ENCODE results near the gene IL4R. TPM values are rescaled to one million over a fixed set of nuclear protein-coding genes. Genes with fewer than 3 reads are reported as not detected.
A peak's percentile ranks its signal among the peaks of the same experiment; 100 is the strongest.
"Not testable (repeated sequence)": the region's sequence is repeated elsewhere in the genome, so short reads cannot be mapped to it uniquely, and the experiment has no call there.

Gene IL4R
- total RNA-seq, 4 donors from 2014 or later = 32.2 to 104 (median 71.9) TPM

- H3K4me3 ChIP-seq = no peak overlapping the region
- H3K27me3 ChIP-seq = no peaks in the 10 kb centered on the region
These were observed 26.5 kb upstream of the IL4R start for GRCh38 chr16:27287051-27287811.

DNA sequence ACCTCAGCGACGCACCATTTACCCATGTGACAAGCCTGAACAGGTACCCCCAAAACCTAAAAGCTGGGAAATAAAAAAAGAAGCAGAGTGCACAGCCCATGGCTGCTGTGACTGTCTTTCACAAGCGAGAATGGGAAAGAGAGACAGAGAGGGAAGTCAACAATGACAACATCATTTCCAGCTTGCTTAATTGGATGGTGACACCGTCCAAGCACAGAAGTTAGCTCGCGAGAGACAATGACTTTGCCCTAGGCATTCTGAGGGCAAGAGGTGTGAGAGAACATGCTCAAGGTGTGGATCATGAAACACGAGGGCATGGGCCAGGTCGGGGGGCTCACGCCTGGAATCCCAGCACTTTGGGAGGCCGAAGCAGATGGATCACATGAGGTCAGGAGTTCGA, 25.9 kb upstream of the IL4R start:
- H3K36me3 ChIP-seq = no peaks in the 10 kb centered on the region
- H3K4me1 ChIP-seq = no peaks in the 10 kb centered on the region
- H3K27ac ChIP-seq = no peak overlapping the region
- H3K9me3 ChIP-seq = no peaks in the 10 kb centered on the region
- no peak overlapping the region for H3K4me3 ChIP-seq
- DNase-seq = no peak
- H3K27me3 ChIP-seq = no peaks in the 10 kb centered on the region
- TF ChIP-seq, protein P1, sequence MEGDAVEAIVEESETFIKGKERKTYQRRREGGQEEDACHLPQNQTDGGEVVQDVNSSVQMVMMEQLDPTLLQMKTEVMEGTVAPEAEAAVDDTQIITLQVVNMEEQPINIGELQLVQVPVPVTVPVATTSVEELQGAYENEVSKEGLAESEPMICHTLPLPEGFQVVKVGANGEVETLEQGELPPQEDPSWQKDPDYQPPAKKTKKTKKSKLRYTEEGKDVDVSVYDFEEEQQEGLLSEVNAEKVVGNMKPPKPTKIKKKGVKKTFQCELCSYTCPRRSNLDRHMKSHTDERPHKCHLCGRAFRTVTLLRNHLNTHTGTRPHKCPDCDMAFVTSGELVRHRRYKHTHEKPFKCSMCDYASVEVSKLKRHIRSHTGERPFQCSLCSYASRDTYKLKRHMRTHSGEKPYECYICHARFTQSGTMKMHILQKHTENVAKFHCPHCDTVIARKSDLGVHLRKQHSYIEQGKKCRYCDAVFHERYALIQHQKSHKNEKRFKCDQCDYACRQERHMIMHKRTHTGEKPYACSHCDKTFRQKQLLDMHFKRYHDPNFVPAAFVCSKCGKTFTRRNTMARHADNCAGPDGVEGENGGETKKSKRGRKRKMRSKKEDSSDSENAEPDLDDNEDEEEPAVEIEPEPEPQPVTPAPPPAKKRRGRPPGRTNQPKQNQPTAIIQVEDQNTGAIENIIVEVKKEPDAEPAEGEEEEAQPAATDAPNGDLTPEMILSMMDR (IDR thresholded peaks at IDR 0.05) = no peak

More at GRCh38 chr16:27287051-27287811, 26.5 kb upstream of the IL4R start:
- H3K27ac ChIP-seq = peak overlapping the region in 2 of 4 donors; percentile 13 to 25
- TF ChIP-seq, protein P1 (IDR thresholded peaks at IDR 0.05) = no peak
- TF ChIP-seq POLR2A (IDR thresholded peaks at IDR 0.05) = no peak
- H3K4me1 ChIP-seq = no peaks in the 10 kb centered on the region
- H3K36me3 ChIP-seq = no peaks in the 10 kb centered on the region
- no peaks in the 10 kb centered on the region for H3K9me3 ChIP-seq
- no peak for DNase-seq

GRCh38 chr16:27288313-27288712, 25.5 kb upstream of the IL4R start:
- not testable (repeated sequence) for H3K9me3 ChIP-seq, H3K27ac ChIP-seq, H3K4me1 ChIP-seq, H3K27me3 ChIP-seq, H3K36me3 ChIP-seq, H3K4me3 ChIP-seq, DNase-seq

GRCh38 chr16:27289669-27290068, 24.1 kb upstream of the IL4R start:
- TF ChIP-seq, protein P1 (IDR thresholded peaks at IDR 0.05) = no peak
- no peak for TF ChIP-seq POLR2A (IDR thresholded peaks at IDR 0.05)
- H3K4me1 ChIP-seq = no peaks in the 10 kb centered on the region
- no peak overlapping the region for H3K4me3 ChIP-seq
- no peaks in the 10 kb centered on the region for H3K9me3 ChIP-seq
- H3K36me3 ChIP-seq = no peaks in the 10 kb centered on the region
- no peaks in the 10 kb centered on the region for H3K27me3 ChIP-seq
- no peak overlapping the region for H3K27ac ChIP-seq
- DNase-seq = no peak

- Histone ChIP-seq H3K36me3 (no peaks in the 10 kb centered on the region), H3K4me3 (no peak overlapping the region), H3K27ac (no peak overlapping the region), H3K4me1 (no peaks in the 10 kb centered on the region), H3K27me3 (no peaks in the 10 kb centered on the region), H3K9me3 (no peaks in the 10 kb centered on the region)
- no peak for DNase-seq
- TF ChIP-seq, protein P1 (IDR thresholded peaks at IDR 0.05) = no peak
- TF ChIP-seq POLR2A (IDR thresholded peaks at IDR 0.05) = no peak
These were observed 23.2 kb upstream of the IL4R start for GRCh38 chr16:27290562-27290961.

DNA sequence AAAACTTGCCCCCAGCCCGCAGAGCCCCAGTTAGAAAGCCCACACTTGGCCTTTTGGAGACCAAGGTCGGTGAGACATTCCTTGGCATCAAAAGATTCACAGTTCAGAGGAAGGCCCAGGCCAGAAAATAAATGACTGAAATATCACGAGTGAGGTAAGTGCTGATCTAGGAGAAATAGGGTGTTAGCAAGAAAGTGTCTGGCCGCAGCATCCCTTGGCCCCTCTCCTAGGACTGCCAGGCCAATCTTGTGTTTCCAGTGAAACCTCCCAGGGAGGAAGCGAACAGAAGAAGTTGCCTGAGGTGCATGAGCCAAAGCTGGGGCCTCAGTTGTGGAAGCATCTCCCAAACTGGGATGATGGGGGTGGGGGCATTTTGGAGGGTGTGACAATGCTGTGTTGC, 22.7 kb upstream of the IL4R start:
- no peaks in the 10 kb centered on the region for H3K4me1 ChIP-seq
- no peak overlapping the region for H3K27ac ChIP-seq
- no peaks in the 10 kb centered on the region for H3K36me3 ChIP-seq
- H3K4me3 ChIP-seq = no peak overlapping the region
- H3K9me3 ChIP-seq = no peaks in the 10 kb centered on the region
- TF ChIP-seq POLR2A (IDR thresholded peaks at IDR 0.05) = no peak
- TF ChIP-seq, protein P1 (IDR thresholded peaks at IDR 0.05) = no peak
- H3K27me3 ChIP-seq = no peaks in the 10 kb centered on the region
- no peak for DNase-seq

Data from Peyer's patch (tissue), 4 donors.